HCT116 (cell line): ENCODE data around the gene DAPK2. TPM values are rescaled to one million over a fixed set of nuclear protein-coding genes. Genes with fewer than 3 reads are reported as not detected.

Source experiments
- ATAC-seq: fragments of 200-7000 bp; cut with Tn5 transposase; 2 replicates; pipeline ENCODE4 v1.9.1; 2020; ENCODE audit warnings: mild to moderate bottlenecking, moderate library complexity
- BruUV-seq: library from RNA; stranded (reverse); fragments of 400-500 nt; replicated peaks from 2 replicates; lab custom pipeline; 2021; lab: Mats Ljungman, UMichigan
- CTCF ChIA-PET: fragments of 300-600 bp; sonication (Branson Sonifier 250); formaldehyde crosslinking; loops from one replicate; lab custom pipeline; 2021; ENCODE audit warnings: antibody characterized with exemption; lab: Charles Lee
- POLR2A ChIA-PET: fragments of 300-600, 350-600 bp; sonication (Branson Sonifier 250); formaldehyde crosslinking; loops from one replicate; lab custom pipeline; 2021; ENCODE audit warnings: antibody characterized with exemption; lab: Charles Lee
- RAD21 ChIA-PET, 2 experiments: fragments of 300-600 bp; sonication (Branson Sonifier 250); formaldehyde crosslinking; loops; one replicate each; lab custom pipeline; 2023; ENCODE audit warnings: low total read pairs in 2 of 2; ENCODE audit not compliant: uncharacterized antibody in 2 of 2, unreplicated experiment in 2 of 2, low non-redundant PET in 1 of 2; lab: Charles Lee
- DNase-seq: peaks from one replicate; pipeline ENCODE4 v3.0.0-alpha.2; 2010; ENCODE audit warnings: low read depth, low spot score
- H2AFZ ChIP-seq: fragments of 200-600 bp; shearing (Covaris generic), sonication (generic); 2 replicates; pipeline ENCODE4 v1.6.1; 2017; ENCODE audit warnings: low read depth, mixed run types, mixed read lengths, antibody characterized with exemption, low read length; ENCODE audit not compliant: poor library complexity, severe bottlenecking
- H3K27ac ChIP-seq: 2 replicates; pipeline ENCODE4 v1.5.1; 2012; ENCODE audit warnings: low read depth, low read length
- H3K27me3 ChIP-seq: fragments of 200-600 bp; sonication (generic); 2 replicates; pipeline ENCODE4 v1.6.1; 2016; ENCODE audit warnings: mixed run types, low read length, mixed read lengths; ENCODE audit not compliant: insufficient read depth
- H3K36me3 ChIP-seq, 2 experiments: fragments of 200-500 bp in 1 of 2; fragments of 200-600 bp in 1 of 2; sonication (Bioruptor generic) in 1 of 2; sonication (generic) in 1 of 2; 2 replicates each; pipeline versions ENCODE4 v1.5.1 to v1.6.1; 2014 to 2016; ENCODE audit warnings: low read length in 2 of 2, inconsistent platforms in 1 of 2, mixed read lengths in 1 of 2, mixed run types in 1 of 2; ENCODE audit not compliant: insufficient read depth in 2 of 2, control insufficient read depth in 1 of 2
- H3K4me1 ChIP-seq, 2 experiments: fragments of 200-600 bp in 1 of 2; sonication (generic) in 1 of 2; 2 replicates each; pipeline versions ENCODE4 v1.5.1 to v1.6.1; 2012 to 2017; ENCODE audit warnings: low read length in 2 of 2, inconsistent platforms in 1 of 2, mild to moderate bottlenecking in 1 of 2, mixed read lengths in 1 of 2, mixed run types in 1 of 2, moderate library complexity in 1 of 2; ENCODE audit not compliant: insufficient read depth in 2 of 2, control insufficient read depth in 1 of 2
- H3K4me2 ChIP-seq: fragments of 200-600 bp; sonication (generic); 2 replicates; pipeline ENCODE4 v1.6.1; 2017; ENCODE audit warnings: mixed run types, low read length, mixed read lengths
- H3K4me3 ChIP-seq, 2 experiments: fragments of 200-600 bp in 1 of 2; sonication (generic) in 1 of 2; replicated peaks in 1 of 2; 2 replicates each; pipeline ENCODE4 v1.5.1; 2011 to 2016; ENCODE audit warnings: low read length in 2 of 2, control low read depth in 1 of 2, low read depth in 1 of 2, mild to moderate bottlenecking in 1 of 2, mixed read lengths in 1 of 2, mixed run types in 1 of 2
- H3K79me2 ChIP-seq: fragments of 200-600 bp; sonication (generic); 2 replicates; pipeline ENCODE4 v1.6.1; 2017; ENCODE audit warnings: mild to moderate bottlenecking, mixed run types, low read length, moderate library complexity, mixed read lengths; ENCODE audit not compliant: insufficient read depth
- H3K9ac ChIP-seq: fragments of 200-600 bp; sonication (generic); 2 replicates; pipeline ENCODE4 v1.6.1; 2016; ENCODE audit warnings: low read length, mixed read lengths
- H3K9me2 ChIP-seq: fragments of 200-600 bp; sonication (generic), shearing (Covaris generic); 2 replicates; pipeline ENCODE4 v1.6.1; 2017; ENCODE audit warnings: mixed run types, mild to moderate bottlenecking, moderate library complexity; ENCODE audit not compliant: insufficient read depth
- H3K9me3 ChIP-seq, 2 experiments: fragments of 200-500 bp in 1 of 2; fragments of 200-600 bp in 1 of 2; sonication (Bioruptor generic) in 1 of 2; sonication (generic) in 1 of 2; 2 replicates each; pipeline ENCODE4 v1.6.1; 2014 to 2017; ENCODE audit warnings: low read length in 2 of 2, mixed read lengths in 2 of 2, inconsistent platforms in 1 of 2, low read depth in 1 of 2, mild to moderate bottlenecking in 1 of 2, mixed run types in 1 of 2, moderate library complexity in 1 of 2; ENCODE audit not compliant: control insufficient read depth in 1 of 2, insufficient read depth in 1 of 2
- H4K20me1 ChIP-seq: fragments of 200-600 bp; sonication (generic), shearing (Covaris generic); 2 replicates; pipeline ENCODE4 v1.6.1; 2017; ENCODE audit warnings: mixed run types, mild to moderate bottlenecking, moderate library complexity; ENCODE audit not compliant: insufficient read depth
- CTCF ChIP-seq, 3 experiments: fragments of 200-600 bp in 1 of 3; sonication (generic) in 1 of 3; IDR thresholded peaks in 2 of 3; conservative IDR thresholded peaks in 1 of 3; 2 replicates each; pipeline ENCODE4 v1.5.1; 2012 to 2017; ENCODE audit warnings: low read depth in 2 of 3, low read length in 2 of 3, antibody characterized with exemption in 1 of 3, borderline replicate concordance in 1 of 3, control low read depth in 1 of 3, mild to moderate bottlenecking in 1 of 3, mixed read lengths in 1 of 3, mixed run types in 1 of 3, moderate library complexity in 1 of 3; ENCODE audit not compliant: insufficient read depth in 1 of 3
- ELF1 ChIP-seq: IDR thresholded peaks from 2 replicates; pipeline ENCODE4 v1.6.1; 2012; ENCODE audit warnings: low read depth, borderline replicate concordance
- EZH2phosphoT487 ChIP-seq: fragments of 200-600 bp; IDR thresholded peaks from 2 replicates; pipeline ENCODE4 v1.6.1; 2018; ENCODE audit warnings: antibody characterized with exemption, borderline replicate concordance
- JUND ChIP-seq: IDR thresholded peaks from 2 replicates; pipeline ENCODE4 v1.6.1; 2012
- MAX ChIP-seq: IDR thresholded peaks from 2 replicates; pipeline ENCODE4 v1.6.1; 2012
- POLR2AphosphoS5 ChIP-seq: IDR thresholded peaks from 2 replicates; pipeline ENCODE4 v1.6.1; 2011; ENCODE audit warnings: mild to moderate bottlenecking, low read depth, low read length, moderate library complexity
- REST ChIP-seq: IDR thresholded peaks from 2 replicates; pipeline ENCODE4 v1.6.1; 2012; ENCODE audit warnings: low read depth
- SIN3A ChIP-seq: IDR thresholded peaks from 2 replicates; pipeline ENCODE4 v1.6.1; 2012; ENCODE audit warnings: low read depth
- SP1 ChIP-seq: IDR thresholded peaks from 2 replicates; pipeline ENCODE4 v1.6.1; 2012; ENCODE audit warnings: low read depth
- YY1 ChIP-seq: IDR thresholded peaks from 2 replicates; pipeline ENCODE4 v1.6.1; 2011; ENCODE audit warnings: low read length, low read depth, moderate library complexity, mild to moderate bottlenecking; ENCODE audit not compliant: insufficient replicate concordance; ENCODE audit errors: extremely low read depth
- ZBTB33 ChIP-seq: IDR thresholded peaks from 2 replicates; pipeline ENCODE4 v1.6.1; 2011; ENCODE audit warnings: mild to moderate bottlenecking, low read length, moderate library complexity; ENCODE audit not compliant: insufficient replicate concordance; ENCODE audit errors: extremely low read depth
- ZNF274 ChIP-seq: fragments of 200-500 bp; sonication (Bioruptor generic); IDR thresholded peaks from 2 replicates; pipeline ENCODE4 v1.6.1; 2014; ENCODE audit warnings: mild to moderate bottlenecking, low read depth, low read length, inconsistent platforms
- intact Hi-C: fragments of 100-400 bp; cut with micrococcal nuclease; formaldehyde crosslinking; loops from 2 replicates; pipeline ENCODE4 v1.10.0; 2022
- total RNA-seq: library from RNA; stranded (reverse); gene quantifications from one replicate; pipeline ENCODE4 v1.2.1, GENCODE V29; 2021; ENCODE audit not compliant: unreplicated experiment

DAPK2 gene
- total RNA-seq, 1 experiment from 2014 or later: 4.8 TPM

- Histone ChIP-seq H3K27ac (no peak overlapping the region), H3K4me2 (no peak overlapping the region), H3K4me3 (no peak overlapping the region), H4K20me1 (no peaks in the 10 kb centered on the region), H3K9ac (no peak overlapping the region), H3K36me3 (no peaks in the 10 kb centered on the region), H3K79me2 (no peaks in the 10 kb centered on the region), H3K4me1 (peaks cover 0 to 3% of the 10 kb centered on the region in 2 experiments; a peak in 1 of 4 replicates), H3K9me2 (no peaks in the 10 kb centered on the region), H3K9me3 (no peaks in the 10 kb centered on the region), H3K27me3 (0 out of 2 replicates have a peak, but pooled peaks cover 3% of the 10 kb centered on the region), H2AFZ (no peak overlapping the region)
- TF ChIP-seq REST: no peak
- no peak for TF ChIP-seq POLR2AphosphoS5
- TF ChIP-seq CTCF (IDR thresholded peaks at IDR 0.05 in 2 of 3, conservative IDR thresholded peaks at IDR 0.05 in 1 of 3; ENCODE audit: borderline replicate concordance in 1 of 3, insufficient read depth in 1 of 3, low read depth in 2 of 3, low read length in 2 of 3): no peak
- TF ChIP-seq MAX: no peak
- TF ChIP-seq ELF1: no peak
- TF ChIP-seq YY1: no peak
- TF ChIP-seq EZH2phosphoT487: no peak
- no peak for TF ChIP-seq ZNF274
- TF ChIP-seq SIN3A: no peak
- TF ChIP-seq JUND: no peak
- no peak for TF ChIP-seq SP1
- no peak for TF ChIP-seq ZBTB33
- POLR2A ChIA-PET: no interaction called here
- ATAC-seq (no peak), DNase-seq (no peak)
- RAD21 ChIA-PET: no interaction called here
- CTCF ChIA-PET: no interaction called here
- no TSS peak for BruUV-seq
- intact Hi-C loops: no loop called here
Measured at GRCh38 chr15:63995789-63996188, 50.5 kb downstream of the DAPK2 start.
